CD14-positive monocyte (primary cell): Measurements from ENCODE around the gene GRK1. TPM values are rescaled to one million over a fixed set of nuclear protein-coding genes. Genes with fewer than 3 reads are reported as not detected.

ENCODE experiments used
- DNase-seq, 3 donors: peaks; one replicate each; pipeline ENCODE4 v3.0.0-alpha.2; 2011 to 2022
- H2AFZ ChIP-seq: 2 replicates; pipeline ENCODE4 v1.6.0; 2012; ENCODE audit warnings: mild to moderate bottlenecking, low read depth, low read length, inconsistent platforms; ENCODE audit not compliant: insufficient read depth, poor library complexity, severe bottlenecking
- H3K27ac ChIP-seq, 2 donors: 1 replicate in 1 of 2; 2 replicates in 1 of 2; pipeline ENCODE4 v1.5.1; 2012 to 2013; ENCODE audit warnings: low read length in 2 of 2, control low read depth in 1 of 2, inconsistent platforms in 1 of 2, low read depth in 1 of 2, mild to moderate bottlenecking in 1 of 2
- H3K27me3 ChIP-seq, 2 donors: one replicate each; pipeline versions ENCODE4 v1.6.0 to v1.6.1; 2011 to 2013; ENCODE audit warnings: low read length in 2 of 2; ENCODE audit not compliant: control insufficient read depth in 2 of 2, insufficient read depth in 2 of 2
- H3K36me3 ChIP-seq, 2 donors: replicated peaks in 1 of 2; 1 replicate in 1 of 2; 2 replicates in 1 of 2; pipeline versions ENCODE4 v1.5.1 to v1.6.1; 2012 to 2013; ENCODE audit warnings: low read length in 2 of 2, control low read depth in 1 of 2, inconsistent platforms in 1 of 2, mild to moderate bottlenecking in 1 of 2; ENCODE audit not compliant: insufficient read depth in 2 of 2, control insufficient read depth in 1 of 2
- H3K4me1 ChIP-seq, 2 donors: 1 replicate in 1 of 2; 2 replicates in 1 of 2; pipeline versions ENCODE4 v1.5.1 to v1.6.1; 2012 to 2013; ENCODE audit warnings: low read length in 2 of 2, control low read depth in 1 of 2, inconsistent platforms in 1 of 2, mild to moderate bottlenecking in 1 of 2, moderate library complexity in 1 of 2; ENCODE audit not compliant: insufficient read depth in 2 of 2, control insufficient read depth in 1 of 2
- H3K4me2 ChIP-seq: replicated peaks from 2 replicates; pipeline ENCODE3; 2012; ENCODE audit warnings: low read length, moderate library complexity, mild to moderate bottlenecking; ENCODE audit not compliant: poor library complexity, severe bottlenecking; ENCODE audit errors: extremely low read depth
- H3K4me3 ChIP-seq, 3 experiments: fragments of 200-600 bp in 1 of 3; sonication (generic) in 1 of 3; replicated peaks in 1 of 3; 1 replicate in 2 of 3; 2 replicates in 1 of 3; pipeline ENCODE4 v1.5.1; 2011 to 2013; ENCODE audit warnings: low read length in 3 of 3, mild to moderate bottlenecking in 3 of 3, control low read depth in 2 of 3, low read depth in 2 of 3, inconsistent platforms in 1 of 3, moderate library complexity in 1 of 3
- H3K79me2 ChIP-seq: 2 replicates; pipeline ENCODE4 v1.6.0; 2012; ENCODE audit warnings: mild to moderate bottlenecking, control low read depth, inconsistent platforms, low read length, moderate library complexity; ENCODE audit not compliant: insufficient read depth
- H3K9ac ChIP-seq: 2 replicates; pipeline ENCODE4 v1.6.0; 2017; ENCODE audit warnings: low read length, mild to moderate bottlenecking; ENCODE audit not compliant: insufficient read depth, poor library complexity, severe bottlenecking
- H3K9me3 ChIP-seq, 2 donors: replicated peaks in 1 of 2; 1 replicate in 1 of 2; 2 replicates in 1 of 2; pipeline versions ENCODE4 v1.5.1 to v1.6.1; 2012 to 2013; ENCODE audit warnings: low read length in 2 of 2, control low read depth in 1 of 2; ENCODE audit not compliant: control insufficient read depth in 1 of 2, insufficient read depth in 1 of 2
- H4K20me1 ChIP-seq: 2 replicates; pipeline ENCODE4 v1.6.0; 2012; ENCODE audit warnings: mild to moderate bottlenecking, low read length, control low read depth, moderate library complexity; ENCODE audit not compliant: insufficient read depth
- H3K27ac Mint-ChIP-seq, 7 donors: one replicate each; pipeline ENCODE4 v1.8.0; 2020; ENCODE audit warnings: mild to moderate bottlenecking in 7 of 7, mixed read lengths in 7 of 7, moderate library complexity in 6 of 7, inconsistent platforms in 2 of 7
- H3K27me3 Mint-ChIP-seq, 3 donors: one replicate each; pipeline ENCODE4 v1.8.0; 2021 to 2022; ENCODE audit warnings: low read depth in 3 of 3, mild to moderate bottlenecking in 3 of 3, mixed read lengths in 3 of 3, moderate library complexity in 3 of 3, inconsistent platforms in 1 of 3
- H3K36me3 Mint-ChIP-seq, 2 donors: one replicate each; pipeline ENCODE4 v1.8.0; 2020; ENCODE audit warnings: mixed read lengths in 2 of 2, inconsistent platforms in 1 of 2, mild to moderate bottlenecking in 1 of 2
- H3K4me1 Mint-ChIP-seq: one replicate; pipeline ENCODE4 v1.8.0; 2020; ENCODE audit warnings: mild to moderate bottlenecking, mixed read lengths
- H3K4me3 Mint-ChIP-seq, 2 donors: one replicate each; pipeline ENCODE4 v1.8.0; 2020; ENCODE audit warnings: mild to moderate bottlenecking in 2 of 2, mixed read lengths in 2 of 2, moderate library complexity in 1 of 2
- H3K9me3 Mint-ChIP-seq, 7 donors: one replicate each; pipeline ENCODE4 v1.8.0; 2020 to 2022; ENCODE audit warnings: mixed read lengths in 7 of 7, mild to moderate bottlenecking in 6 of 7, moderate library complexity in 6 of 7, inconsistent platforms in 2 of 7
- CTCF ChIP-seq: fragments of 200-600 bp; IDR thresholded peaks from one replicate; pipeline ENCODE4 v1.8.0; 2022; ENCODE audit warnings: antibody characterized with exemption, mild to moderate bottlenecking
- WGBS: methylation state at CpG from one replicate; pipeline ENCODE4 v1.1.5; 2013; ENCODE audit warnings: missing lambda C conversion rate; ENCODE audit not compliant: insufficient coverage; 5-methylcytosine and 5-hydroxymethylcytosine counted together
- intact Hi-C, 2 donors: fragments of 100-400 bp; cut with micrococcal nuclease; formaldehyde crosslinking; loops; one replicate each; pipeline versions ENCODE4 v1.15.0 to v1.15.1; 2023
- polyA plus RNA-seq, 3 donors: library from polyadenylated mRNA; depleted of rRNA in 1 of 3; unstranded in 2 of 3; stranded (reverse) in 1 of 3; fragments of 300-500 nt in 2 of 3; fragments of >200 nt in 1 of 3; fragmentation: Illumina TruSeq in 2 of 3; gene quantifications; 1 replicate in 2 of 3; 2 replicates in 1 of 3; pipeline ENCODE4 v1.2.3, GENCODE V29; 2012 to 2021

GRK1 gene
- polyA plus RNA-seq, 3 donors = not detected

GRCh38 chr13:113775451-113776145, 108.6 kb downstream of the GRK1 start:
- Histone ChIP-seq H3K4me3 (no peak overlapping the region), H3K36me3 (no peaks in the 10 kb centered on the region), H3K79me2 (no peaks in the 10 kb centered on the region), H3K27ac (no peak overlapping the region), H4K20me1 (no peaks in the 10 kb centered on the region), H3K4me1 (peaks cover 2 to 10% of the 10 kb centered on the region in 2 donors), H3K9ac (no peak overlapping the region), H3K9me3 (peaks cover 6 to 26% of the 10 kb centered on the region in 2 donors), H3K27me3 (no peaks in the 10 kb centered on the region), H3K4me2 (no peak overlapping the region), H2AFZ (no peak overlapping the region)
- TF ChIP-seq CTCF = no peak
- intact Hi-C loops = no loop called here
- H3K36me3 Mint-ChIP-seq = no peaks in the 10 kb centered on the region
- no peak overlapping the region for H3K27ac Mint-ChIP-seq
- no peak overlapping the region for H3K4me3 Mint-ChIP-seq
- peaks cover 9 to 15% (median 11%) of the 10 kb centered on the region in 3 donors for H3K27me3 Mint-ChIP-seq
- peaks cover 5 to 27% (median 15%) of the 10 kb centered on the region in 7 donors for H3K9me3 Mint-ChIP-seq
- peaks cover 10% of the 10 kb centered on the region for H3K4me1 Mint-ChIP-seq
- 97% methylated on average over 23 of the region's 28 CpGs for WGBS
- no peak for DNase-seq

GRCh38 chr13:113776231-113777125, 109.5 kb downstream of the GRK1 start:
- Mint-ChIP-seq H3K4me1 (peaks cover 10% of the 10 kb centered on the region), H3K36me3 (no peaks in the 10 kb centered on the region), H3K27ac (no peak overlapping the region), H3K27me3 (peaks cover 9 to 16% (median 11%) of the 10 kb centered on the region in 3 donors), H3K4me3 (no peak overlapping the region), H3K9me3 (peaks cover 0 to 23% (median 8%) of the 10 kb centered on the region in 7 donors)
- H3K79me2 ChIP-seq = no peaks in the 10 kb centered on the region
- no peak overlapping the region for H3K27ac ChIP-seq
- peaks cover 2 to 10% of the 10 kb centered on the region in 2 donors for H3K4me1 ChIP-seq
- H3K4me2 ChIP-seq = no peak overlapping the region
- H3K9me3 ChIP-seq = peaks cover 0 to 17% of the 10 kb centered on the region in 2 donors
- TF ChIP-seq CTCF = no peak
- no peak overlapping the region for H3K4me3 ChIP-seq
- no peaks in the 10 kb centered on the region for H3K27me3 ChIP-seq
- H2AFZ ChIP-seq = no peak overlapping the region
- no peak for DNase-seq
- no peaks in the 10 kb centered on the region for H4K20me1 ChIP-seq
- no peak overlapping the region for H3K9ac ChIP-seq
- H3K36me3 ChIP-seq = no peaks in the 10 kb centered on the region
- whole genome bisulfite sequencing = 85% methylated on average over 32 of the region's 35 CpGs
- intact Hi-C loops = no loop called here
